PFSK-1 (cell line): Measurements from ENCODE around the gene MAP4K2.

Source experiments
- POLR2AphosphoS5 ChIP-seq: IDR thresholded peaks from 2 replicates; pipeline ENCODE4 v1.6.1; 2012; ENCODE audit warnings: low read depth, mild to moderate bottlenecking, control low read depth, low read length, moderate library complexity
- SIN3A ChIP-seq: IDR thresholded peaks from 2 replicates; pipeline ENCODE4 v1.6.1; 2012; ENCODE audit warnings: mild to moderate bottlenecking, low read length, moderate library complexity, borderline replicate concordance; ENCODE audit not compliant: insufficient read depth
- TAF1 ChIP-seq: IDR thresholded peaks from 2 replicates; pipeline ENCODE4 v1.6.1; 2012; ENCODE audit warnings: low read length, control low read depth, borderline replicate concordance; ENCODE audit not compliant: insufficient read depth
- TF ChIP-seq, protein P1 (sequence below), 2 experiments: IDR thresholded peaks; 2 replicates each; pipeline versions ENCODE4 v1.6.1 to v1.8.0; 2011 to 2012; ENCODE audit warnings: low read depth in 2 of 2, low read length in 2 of 2, control low read depth in 1 of 2, inconsistent platforms in 1 of 2, mild to moderate bottlenecking in 1 of 2, moderate library complexity in 1 of 2; ENCODE audit not compliant: insufficient read depth in 1 of 2

GRCh38 chr11:64848214-64848825 is 45.3 kb upstream of the MAP4K2 start:
- TF ChIP-seq, protein P1, sequence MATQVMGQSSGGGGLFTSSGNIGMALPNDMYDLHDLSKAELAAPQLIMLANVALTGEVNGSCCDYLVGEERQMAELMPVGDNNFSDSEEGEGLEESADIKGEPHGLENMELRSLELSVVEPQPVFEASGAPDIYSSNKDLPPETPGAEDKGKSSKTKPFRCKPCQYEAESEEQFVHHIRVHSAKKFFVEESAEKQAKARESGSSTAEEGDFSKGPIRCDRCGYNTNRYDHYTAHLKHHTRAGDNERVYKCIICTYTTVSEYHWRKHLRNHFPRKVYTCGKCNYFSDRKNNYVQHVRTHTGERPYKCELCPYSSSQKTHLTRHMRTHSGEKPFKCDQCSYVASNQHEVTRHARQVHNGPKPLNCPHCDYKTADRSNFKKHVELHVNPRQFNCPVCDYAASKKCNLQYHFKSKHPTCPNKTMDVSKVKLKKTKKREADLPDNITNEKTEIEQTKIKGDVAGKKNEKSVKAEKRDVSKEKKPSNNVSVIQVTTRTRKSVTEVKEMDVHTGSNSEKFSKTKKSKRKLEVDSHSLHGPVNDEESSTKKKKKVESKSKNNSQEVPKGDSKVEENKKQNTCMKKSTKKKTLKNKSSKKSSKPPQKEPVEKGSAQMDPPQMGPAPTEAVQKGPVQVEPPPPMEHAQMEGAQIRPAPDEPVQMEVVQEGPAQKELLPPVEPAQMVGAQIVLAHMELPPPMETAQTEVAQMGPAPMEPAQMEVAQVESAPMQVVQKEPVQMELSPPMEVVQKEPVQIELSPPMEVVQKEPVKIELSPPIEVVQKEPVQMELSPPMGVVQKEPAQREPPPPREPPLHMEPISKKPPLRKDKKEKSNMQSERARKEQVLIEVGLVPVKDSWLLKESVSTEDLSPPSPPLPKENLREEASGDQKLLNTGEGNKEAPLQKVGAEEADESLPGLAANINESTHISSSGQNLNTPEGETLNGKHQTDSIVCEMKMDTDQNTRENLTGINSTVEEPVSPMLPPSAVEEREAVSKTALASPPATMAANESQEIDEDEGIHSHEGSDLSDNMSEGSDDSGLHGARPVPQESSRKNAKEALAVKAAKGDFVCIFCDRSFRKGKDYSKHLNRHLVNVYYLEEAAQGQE (IDR thresholded peaks at IDR 0.05; ENCODE audit: insufficient read depth in 1 of 2, low read depth in 2 of 2, low read length in 2 of 2), result no peak
- TF ChIP-seq SIN3A (no peak), TAF1 (no peak), POLR2AphosphoS5 (no peak)
